Measurements from ENCODE around the gene HIVEP1.
"Not testable (repeated sequence)": the region's sequence is repeated elsewhere in the genome, so short reads cannot be mapped to it uniquely, and the experiment has no call there.

HIVEP1 gene

GRCh38 chr6:12160326-12160725 lies 148.2 kb downstream of the HIVEP1 start:
- DNase-seq (ENCODE audit: low spot score): no peak

DNA sequence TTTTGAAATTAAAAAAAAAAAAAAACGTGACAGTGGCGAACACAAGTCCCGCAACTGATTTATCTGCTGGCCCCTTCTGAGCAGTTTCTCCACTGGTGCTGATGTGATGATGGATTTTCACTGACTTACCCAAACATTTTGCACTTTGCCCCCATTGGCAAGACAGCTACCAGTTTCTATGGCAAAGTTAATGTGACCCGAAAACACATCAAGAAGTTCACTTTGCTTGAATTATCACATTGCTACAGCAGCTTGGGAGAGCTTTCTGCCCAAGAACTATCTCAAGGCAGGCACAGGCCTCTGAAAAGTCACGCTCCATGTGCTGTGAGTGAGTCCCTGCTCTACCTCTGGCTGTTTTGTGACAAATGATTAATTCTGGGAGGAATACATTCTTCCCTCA lies 150.1 kb downstream of the HIVEP1 start:
- no peak for DNase-seq (ENCODE audit: low spot score)

DNA sequence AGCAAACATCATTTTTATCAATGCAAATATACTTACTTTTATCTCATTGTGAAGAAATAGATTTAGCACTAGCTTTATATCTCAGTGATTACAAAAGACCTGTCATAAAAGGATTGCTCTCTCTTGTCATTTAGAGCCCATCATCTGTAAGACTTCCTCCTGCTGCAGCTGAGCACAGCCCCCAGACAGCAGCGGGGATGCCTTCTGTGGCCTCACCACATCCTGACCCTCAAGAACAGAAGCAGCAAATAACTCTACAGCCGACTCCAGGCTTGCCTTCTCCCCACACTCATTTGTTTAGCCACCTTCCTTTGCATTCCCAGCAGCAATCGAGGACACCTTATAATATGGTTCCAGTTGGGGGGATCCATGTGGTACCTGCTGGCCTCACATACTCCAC lies 151.0 kb downstream of the HIVEP1 start:
- DNase-seq (ENCODE audit: low spot score): no peak

GRCh38 chr6:12163744-12164507 lies 151.8 kb downstream of the HIVEP1 start:
- DNase-seq (ENCODE audit: low spot score): no peak

DNA sequence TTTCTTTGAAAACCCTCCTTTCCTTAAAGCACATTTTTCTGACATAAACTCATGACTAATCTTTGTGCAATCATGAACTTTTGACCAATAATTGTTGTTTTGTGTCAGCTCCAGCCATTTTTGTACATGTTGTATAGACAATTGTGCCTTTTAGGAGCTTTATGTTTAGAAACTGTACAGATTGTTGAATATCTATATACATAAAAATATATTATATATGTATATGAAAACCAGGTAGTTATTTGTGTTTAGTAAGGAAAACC lies 152.3 kb downstream of the HIVEP1 start:
- DNase-seq (ENCODE audit: low spot score): no peak

- no peak for DNase-seq (ENCODE audit: low spot score)
Measured at GRCh38 chr6:12165297-12165696, 153.2 kb downstream of the HIVEP1 start.

GRCh38 chr6:12165722-12166280 lies 153.7 kb downstream of the HIVEP1 start:
- no peak for DNase-seq (ENCODE audit: low spot score)

DNA sequence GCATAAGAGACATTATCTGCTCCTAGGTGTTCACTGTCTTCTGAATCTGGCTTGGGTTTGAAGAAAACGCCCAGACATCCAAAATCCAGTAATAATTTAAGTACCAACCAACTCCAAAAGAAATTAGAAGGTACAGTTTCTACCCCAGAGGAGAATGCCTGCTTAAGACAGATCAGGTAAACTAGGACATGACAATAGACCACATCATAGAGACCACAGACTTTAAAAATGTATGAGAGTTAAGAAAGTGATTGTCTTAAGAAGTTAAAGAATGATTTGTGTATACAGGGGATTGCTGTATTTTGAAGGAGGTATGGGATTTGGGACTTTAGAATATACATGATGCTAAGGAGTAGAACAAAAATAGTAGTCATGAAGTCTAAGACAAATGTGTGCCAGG lies 157.3 kb downstream of the HIVEP1 start:
- no peak for DNase-seq (ENCODE audit: low spot score)

DNA sequence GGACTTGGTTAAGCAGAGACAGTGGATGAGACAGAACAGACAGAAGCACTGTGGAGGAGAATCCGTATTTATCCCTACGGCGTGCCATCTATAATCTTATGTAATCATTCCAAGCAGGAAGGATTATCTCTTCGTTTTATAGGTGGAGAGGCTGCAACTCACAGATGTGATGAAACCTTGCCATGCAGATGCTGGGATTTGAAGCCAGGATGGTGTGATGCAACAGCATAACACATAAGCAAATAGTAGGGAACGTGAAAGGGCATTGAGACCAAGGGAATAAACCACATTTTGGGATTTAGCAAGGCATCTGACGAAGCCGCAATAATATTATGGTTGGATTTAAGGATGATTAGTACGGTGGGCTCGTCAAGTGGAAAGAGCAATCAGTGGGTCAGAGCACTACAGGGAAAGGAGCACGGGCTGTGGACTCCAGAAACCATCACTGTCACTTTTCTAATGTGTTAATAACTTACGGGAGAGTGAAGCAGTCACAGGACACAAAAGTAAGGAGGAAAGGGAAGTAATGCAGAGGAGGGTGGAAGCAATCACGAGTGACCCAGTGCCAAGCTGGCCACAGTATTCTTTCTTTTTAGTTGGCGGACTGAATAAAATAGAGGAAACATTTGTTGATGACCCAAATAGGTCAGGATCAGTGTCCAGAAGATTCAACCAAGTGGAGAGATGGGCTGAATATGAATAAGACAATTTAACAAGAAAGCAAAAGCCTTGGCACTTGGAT lies 158.4 kb downstream of the HIVEP1 start:
- DNase-seq (ENCODE audit: low spot score): no peak

GRCh38 chr6:12171717-12172116 lies 159.6 kb downstream of the HIVEP1 start:
- DNase-seq (ENCODE audit: low spot score): no peak

- DNase-seq (ENCODE audit: low spot score): no peak
Measured at GRCh38 chr6:12172572-12172971, 160.5 kb downstream of the HIVEP1 start.

GRCh38 chr6:12173181-12173580 lies 161.1 kb downstream of the HIVEP1 start:
- no peak for DNase-seq (ENCODE audit: low spot score)

DNA sequence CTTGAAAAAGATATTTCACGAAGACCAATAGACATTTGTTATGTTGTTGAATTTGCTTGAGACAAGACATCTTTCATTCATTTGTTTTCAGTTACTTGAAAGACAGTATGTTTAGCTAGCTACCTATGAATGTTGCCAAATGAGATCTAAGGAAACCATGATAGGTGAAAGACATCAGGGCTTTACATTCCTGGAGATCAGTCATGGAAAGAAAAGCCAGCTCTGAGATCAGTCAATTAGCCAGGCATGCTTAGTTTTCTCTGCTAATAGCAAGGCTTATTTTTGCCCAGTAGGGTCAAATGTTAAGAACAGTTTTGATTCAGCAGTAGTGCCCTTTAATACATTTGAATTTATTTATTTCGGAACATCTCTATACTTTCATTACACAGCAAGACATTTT lies 161.5 kb downstream of the HIVEP1 start:
- DNase-seq (ENCODE audit: low spot score): no peak

GRCh38 chr6:12174878-12175277 lies 162.8 kb downstream of the HIVEP1 start:
- no peak for DNase-seq (ENCODE audit: low spot score)

- DNase-seq (ENCODE audit: low spot score): no peak
Measured at GRCh38 chr6:12175626-12176025, 163.5 kb downstream of the HIVEP1 start.

DNA sequence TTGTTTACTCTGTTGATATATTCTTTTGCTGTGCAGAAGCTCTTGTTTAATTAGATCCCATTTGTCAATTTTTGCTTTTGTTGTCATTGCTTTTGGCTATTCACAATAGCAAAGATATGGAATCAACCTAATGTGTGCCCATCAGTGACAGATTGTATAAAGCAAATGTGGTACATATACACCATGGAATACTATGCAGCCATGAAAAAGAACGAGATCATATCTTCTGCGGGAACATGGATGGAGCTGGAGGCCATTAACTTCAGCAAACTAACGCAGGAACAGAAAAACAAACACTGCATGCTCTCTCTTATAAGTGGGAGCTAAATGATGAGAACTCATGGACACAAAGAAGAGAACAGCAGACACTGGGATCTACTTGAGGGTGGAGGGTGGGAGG lies 164.7 kb downstream of the HIVEP1 start:
- DNase-seq (ENCODE audit: low spot score): not testable (repeated sequence)

DNA sequence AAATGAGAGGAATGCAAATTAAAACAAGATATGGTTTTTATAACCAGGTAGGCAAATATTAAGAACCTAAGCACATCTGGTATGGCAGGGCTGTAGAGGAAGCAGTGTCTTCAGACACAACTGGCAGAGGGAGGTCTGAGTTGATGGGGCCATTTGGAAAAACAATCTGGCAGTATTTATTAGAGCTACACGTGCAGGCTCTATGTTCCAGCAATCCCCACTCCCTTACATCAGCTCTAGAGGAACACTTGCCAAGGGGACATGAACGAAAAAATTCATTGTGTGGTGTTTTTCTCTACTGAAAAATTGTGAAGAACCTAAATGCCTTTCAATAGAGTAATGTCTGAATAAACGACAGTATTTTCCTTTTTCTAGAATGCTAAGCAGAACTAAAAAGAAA lies 166.4 kb downstream of the HIVEP1 start:
- DNase-seq (ENCODE audit: low spot score): no peak

- no peak for DNase-seq (ENCODE audit: low spot score)
Measured at GRCh38 chr6:12181481-12181880, 169.4 kb downstream of the HIVEP1 start.

- no peak for DNase-seq (ENCODE audit: low spot score)
Measured at GRCh38 chr6:12182676-12183075, 170.6 kb downstream of the HIVEP1 start.

DNA sequence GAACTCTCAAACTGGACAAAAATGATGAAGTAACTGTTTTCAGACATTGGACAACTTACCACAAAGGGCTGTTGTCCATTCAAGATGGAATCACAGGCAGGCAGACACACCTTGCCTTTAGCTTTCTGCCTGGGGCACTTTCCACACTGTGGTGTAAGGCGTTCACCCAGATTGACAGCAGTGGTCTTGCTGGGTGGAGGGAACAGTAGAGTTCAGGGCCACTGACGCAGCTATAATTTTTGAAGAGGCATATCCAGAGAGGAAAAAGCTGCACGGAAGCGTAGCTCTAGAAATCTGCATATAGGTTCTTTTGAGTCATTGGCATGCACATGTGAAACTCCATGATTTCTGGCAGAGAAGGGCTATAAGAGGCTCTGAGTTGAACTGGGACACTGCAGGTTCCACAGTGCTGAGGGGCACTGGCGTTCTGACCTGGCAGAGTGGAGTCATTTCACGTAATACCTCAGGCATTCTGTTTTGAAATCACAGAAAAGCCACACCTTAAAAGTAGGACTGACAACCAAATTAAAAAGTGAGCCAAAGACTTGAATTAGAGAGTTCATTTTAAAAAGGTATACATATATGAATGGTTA lies 173.1 kb downstream of the HIVEP1 start:
- no peak for DNase-seq (ENCODE audit: low spot score)

DNA sequence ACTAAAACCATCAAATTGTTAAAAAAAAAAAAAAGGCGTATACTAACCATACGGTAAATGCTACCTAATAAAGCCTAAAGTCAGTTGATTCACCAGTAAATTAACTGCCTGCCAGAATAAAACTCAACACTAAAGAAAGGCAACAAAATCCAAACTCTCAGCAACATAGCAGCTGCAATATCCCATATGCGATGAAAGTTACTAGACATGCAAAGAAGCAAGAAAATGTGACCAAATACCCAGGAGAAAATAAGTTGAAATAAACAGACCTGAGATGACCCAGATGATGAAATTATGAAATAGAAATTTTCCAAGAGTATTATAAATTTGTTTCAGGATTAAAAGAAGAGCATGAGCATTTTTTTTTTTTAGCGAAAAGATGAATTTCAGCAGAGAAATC lies 174.4 kb downstream of the HIVEP1 start:
- no peak for DNase-seq (ENCODE audit: low spot score)

DNA sequence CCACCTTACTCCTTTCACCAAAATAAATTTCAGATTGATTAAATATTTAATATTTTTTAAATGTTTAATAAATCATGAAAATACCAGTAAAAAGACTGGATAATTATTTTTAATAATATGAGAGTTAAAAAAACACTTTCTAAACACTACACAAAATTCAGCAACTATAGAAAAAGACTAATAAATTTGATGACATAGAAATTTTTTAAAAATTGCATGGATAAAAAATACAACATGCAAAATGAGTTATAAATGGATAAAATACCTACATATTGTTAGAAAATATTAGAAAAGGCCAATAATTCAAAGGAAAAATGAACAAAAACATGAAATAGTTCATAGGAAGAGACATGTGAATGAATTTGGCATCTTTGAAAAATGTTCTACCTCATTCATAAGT lies 177.0 kb downstream of the HIVEP1 start:
- DNase-seq (ENCODE audit: low spot score): no peak

DNA sequence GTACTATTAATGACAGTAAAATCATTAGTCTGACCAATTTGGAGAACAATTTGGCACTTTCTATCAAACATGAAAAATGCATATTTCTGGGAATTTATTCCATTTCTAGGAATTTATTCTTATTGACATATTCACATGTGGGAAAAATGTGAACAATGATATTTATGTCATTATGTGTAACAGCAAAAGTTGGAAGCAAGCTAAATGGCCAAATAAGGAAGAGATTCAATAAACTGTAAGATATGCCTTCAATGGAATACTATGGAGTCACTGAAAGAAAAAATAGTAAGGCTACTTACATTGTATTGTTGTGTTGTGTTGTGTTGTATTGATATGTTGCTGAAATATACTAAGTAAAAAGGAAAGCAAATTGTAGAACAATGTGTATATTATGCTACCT lies 177.5 kb downstream of the HIVEP1 start:
- no peak for DNase-seq (ENCODE audit: low spot score)

All from HuH-7.5 (cell line).